Bronchial epithelial cell (primary cell): ENCODE data around the gene ZXDC. TPM values are rescaled to one million over a fixed set of nuclear protein-coding genes. Genes with fewer than 3 reads are reported as not detected.

ENCODE experiments used
- DNase-seq: peaks from one replicate; pipeline ENCODE4 v3.0.0-alpha.2; 2010; ENCODE audit warnings: low read depth
- FAIRE-seq: peaks from 2 replicates; lab custom pipeline; 2011; peaks lifted over from hg19 to GRCh38; lab: Jason Lieb, UNC
- H3K27me3 ChIP-seq: 2 replicates; pipeline ENCODE4 v1.5.1; 2011; ENCODE audit warnings: low read length; ENCODE audit not compliant: control insufficient read depth, insufficient read depth
- H3K36me3 ChIP-seq: 2 replicates; pipeline ENCODE4 v1.5.1; 2011; ENCODE audit warnings: low read length; ENCODE audit not compliant: control insufficient read depth, insufficient read depth
- H3K4me3 ChIP-seq: 2 replicates; pipeline ENCODE4 v1.5.1; 2011; ENCODE audit warnings: mild to moderate bottlenecking, low read depth, low read length, control low read depth
- CTCF ChIP-seq: IDR thresholded peaks from 2 replicates; pipeline ENCODE4 v1.5.1; 2011; ENCODE audit warnings: mild to moderate bottlenecking, moderate library complexity, low read length, control low read depth, inconsistent platforms; ENCODE audit not compliant: insufficient read depth, severe bottlenecking
- total RNA-seq: library from RNA; depleted of rRNA; stranded (reverse); fragments of >200 nt; gene quantifications from 2 replicates; pipeline ENCODE4 v1.2.1, GENCODE V29; 2014

Gene ZXDC
- total RNA-seq, 1 donor from 2014 or later: 21.9 TPM

- FAIRE-seq: no peak
- Histone ChIP-seq H3K4me3 (peak overlapping the region; percentile 48), H3K36me3 (peaks cover 10% of the 10 kb centered on the region), H3K27me3 (no peaks in the 10 kb centered on the region)
- DNase-seq: peak; percentile 23
- TF ChIP-seq CTCF: no peak
Observed at GRCh38 chr3:126474498-126475412, 936 bp downstream of the ZXDC start.

GRCh38 chr3:126473292-126474168, 2.2 kb downstream of the ZXDC start:
- peaks cover 17% of the 10 kb centered on the region for H3K36me3 ChIP-seq
- no peak for TF ChIP-seq CTCF
- DNase-seq (no peak), FAIRE-seq (no peak)
- H3K4me3 ChIP-seq: peak overlapping the region; percentile 14
- H3K27me3 ChIP-seq: no peaks in the 10 kb centered on the region

- Histone ChIP-seq H3K36me3 (peaks cover 22% of the 10 kb centered on the region), H3K4me3 (peak overlapping the region; percentile 13), H3K27me3 (no peaks in the 10 kb centered on the region)
- peak; percentile 36 for TF ChIP-seq CTCF
- peak; percentile 96 for DNase-seq
- FAIRE-seq: peak; percentile 83
Observed at GRCh38 chr3:126472277-126473006, 3.2 kb downstream of the ZXDC start.

GRCh38 chr3:126469479-126469878, 6.2 kb downstream of the ZXDC start:
- H3K36me3 ChIP-seq: peaks cover 43% of the 10 kb centered on the region
- H3K4me3 ChIP-seq: no peak overlapping the region
- no peak for FAIRE-seq
- H3K27me3 ChIP-seq: no peaks in the 10 kb centered on the region
- TF ChIP-seq CTCF: no peak
- DNase-seq: no peak

- Histone ChIP-seq H3K36me3 (peaks cover 45% of the 10 kb centered on the region), H3K27me3 (no peaks in the 10 kb centered on the region), H3K4me3 (no peak overlapping the region)
- DNase-seq (no peak), FAIRE-seq (peak; percentile 32)
- TF ChIP-seq CTCF: no peak
Observed at GRCh38 chr3:126468028-126468891, 7.4 kb downstream of the ZXDC start.
